Mucosa of stomach (tissue), 1 donor: ENCODE data around the gene PSMD2.
A peak's percentile ranks its signal among the peaks of the same experiment; 100 is the strongest.

Experiments used
- H3K27me3 ChIP-seq: one replicate; pipeline ENCODE4 v1.7.0; 2013; ENCODE audit warnings: mild to moderate bottlenecking, low read length; ENCODE audit not compliant: control insufficient read depth, insufficient read depth
- H3K36me3 ChIP-seq: one replicate; pipeline ENCODE4 v1.7.0; 2013; ENCODE audit warnings: low read length; ENCODE audit not compliant: control insufficient read depth, insufficient read depth
- H3K4me1 ChIP-seq: one replicate; pipeline ENCODE4 v1.7.0; 2013; ENCODE audit warnings: mild to moderate bottlenecking, low read length; ENCODE audit not compliant: control insufficient read depth, insufficient read depth
- H3K4me3 ChIP-seq: one replicate; pipeline ENCODE4 v1.7.0; 2013; ENCODE audit warnings: low read length
- H3K9ac ChIP-seq: one replicate; pipeline ENCODE4 v1.7.0; 2013; ENCODE audit warnings: mild to moderate bottlenecking, low read length, moderate library complexity
- H3K9me3 ChIP-seq: one replicate; pipeline ENCODE4 v1.7.0; 2013; ENCODE audit warnings: mild to moderate bottlenecking, low read length, moderate library complexity; ENCODE audit not compliant: control insufficient read depth
- donor health status: Pancreatic carcinoma.

PSMD2 gene

DNA sequence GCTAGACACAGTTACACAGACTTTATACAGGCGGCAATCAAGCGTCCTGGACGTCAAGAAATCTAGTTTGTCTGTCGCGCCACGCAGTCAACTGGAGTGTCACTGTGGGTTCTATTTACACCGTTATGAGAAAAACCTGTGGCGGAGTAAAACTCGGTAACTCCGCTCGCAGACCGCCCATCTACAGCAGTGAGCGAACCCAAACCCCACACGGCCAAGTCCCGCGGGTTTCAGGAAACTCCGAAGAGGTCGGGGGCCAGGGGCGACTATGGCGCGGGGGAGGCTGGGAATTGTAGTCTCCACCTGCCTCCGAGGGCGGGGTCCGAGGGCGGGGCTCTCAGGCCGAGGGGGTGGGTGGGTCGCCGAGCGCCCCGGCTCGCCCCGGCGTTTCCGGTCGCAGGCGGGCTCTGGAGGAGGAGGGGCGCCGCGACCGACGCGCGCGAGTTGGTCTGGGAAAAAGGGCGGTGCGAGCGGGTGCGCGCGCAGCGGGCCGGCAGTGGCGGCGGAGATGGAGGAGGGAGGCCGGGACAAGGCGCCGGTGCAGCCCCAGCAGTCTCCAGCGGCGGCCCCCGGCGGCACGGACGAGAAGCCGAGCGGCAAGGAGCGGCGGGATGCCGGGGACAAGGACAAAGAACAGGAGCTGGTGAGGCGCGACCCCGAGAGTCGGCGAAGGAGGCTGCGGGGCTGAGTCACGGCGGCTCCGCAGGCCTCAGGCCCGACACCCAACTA, at the start of gene PSMD2:
TSS of gene PSMD2 (plus strand) at position 483 of the 729 bp plus-strand sequence. CDS start at position 509, 26 bp downstream.
- Histone ChIP-seq H3K9me3 (no peaks in the 10 kb centered on the region), H3K36me3 (peaks cover 15% of the 10 kb centered on the region), H3K9ac (peak within 1 kb of the TSS; percentile 85), H3K4me3 (peak within 1 kb of the TSS; percentile 38), H3K4me1 (peaks cover 7% of the 10 kb centered on the region), H3K27me3 (no peaks in the 10 kb centered on the region)

- Histone ChIP-seq H3K4me1 (peaks cover 6% of the 10 kb centered on the region), H3K9ac (peak within 1 kb of the TSS; percentile 91), H3K9me3 (no peaks in the 10 kb centered on the region), H3K36me3 (peaks cover 3% of the 10 kb centered on the region), H3K4me3 (peak within 1 kb of the TSS; percentile 98), H3K27me3 (no peaks in the 10 kb centered on the region)
These were observed 49.5 kb upstream of the PSMD2 start, which contains the start of gene EEF1AKMT4 for GRCh38 chr3:184249412-184250166. TSS of gene EEF1AKMT4 (plus strand) at chr3:184249672. CDS start at chr3:184249695, 23 bp downstream.

DNA sequence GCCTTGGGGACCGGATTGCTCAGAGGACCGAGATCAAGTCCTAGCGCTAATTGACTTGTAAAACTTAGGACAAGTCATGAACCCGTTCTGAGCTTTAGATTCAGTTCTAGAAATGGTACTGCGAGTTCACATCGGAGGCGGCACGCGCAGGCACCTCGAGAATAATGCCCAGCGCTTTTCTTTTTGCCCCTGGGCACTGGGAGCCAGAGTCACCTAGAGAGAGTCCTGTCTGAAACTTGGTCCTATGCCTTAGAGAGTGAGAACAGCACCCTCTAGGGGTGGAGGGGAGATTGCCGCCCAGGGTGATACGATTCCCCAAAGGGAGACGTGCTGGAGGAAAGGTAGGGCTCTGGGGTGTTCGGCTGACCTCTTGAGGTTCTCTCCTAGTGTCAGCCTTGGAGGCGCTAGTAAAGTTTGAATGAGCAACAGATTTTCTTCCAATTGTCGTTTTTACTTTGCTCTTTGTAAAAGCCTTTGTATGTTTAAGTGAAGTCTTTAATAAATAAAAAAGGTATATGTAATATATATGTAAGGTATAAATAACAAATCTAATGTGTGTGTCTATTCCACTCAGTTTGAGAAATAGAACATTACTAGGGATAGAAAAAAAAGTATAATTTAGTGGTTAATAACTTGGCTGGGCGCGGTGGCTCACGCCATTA, 48.7 kb upstream of the PSMD2 start:
- H3K9ac ChIP-seq = peak overlapping the region; percentile 77
- peaks cover 6% of the 10 kb centered on the region for H3K4me1 ChIP-seq
- no peaks in the 10 kb centered on the region for H3K27me3 ChIP-seq
- H3K9me3 ChIP-seq = no peaks in the 10 kb centered on the region
- no peaks in the 10 kb centered on the region for H3K36me3 ChIP-seq
- peak overlapping the region; percentile 98 for H3K4me3 ChIP-seq

GRCh38 chr3:184255291-184256039, 43.6 kb upstream of the PSMD2 start:
- peaks cover 13% of the 10 kb centered on the region for H3K27me3 ChIP-seq
- no peaks in the 10 kb centered on the region for H3K36me3 ChIP-seq
- H3K9ac ChIP-seq = no peak overlapping the region
- H3K4me1 ChIP-seq = peaks cover 5% of the 10 kb centered on the region
- H3K4me3 ChIP-seq = no peak overlapping the region
- no peaks in the 10 kb centered on the region for H3K9me3 ChIP-seq

GRCh38 chr3:184257083-184257915, 41.7 kb upstream of the PSMD2 start:
- no peak overlapping the region for H3K9ac ChIP-seq
- no peaks in the 10 kb centered on the region for H3K36me3 ChIP-seq
- no peak overlapping the region for H3K4me3 ChIP-seq
- H3K4me1 ChIP-seq = peaks cover 16% of the 10 kb centered on the region
- peaks cover 27% of the 10 kb centered on the region for H3K27me3 ChIP-seq
- H3K9me3 ChIP-seq = no peaks in the 10 kb centered on the region

GRCh38 chr3:184258926-184259325, 40.1 kb upstream of the PSMD2 start:
- peaks cover 40% of the 10 kb centered on the region for H3K27me3 ChIP-seq
- no peaks in the 10 kb centered on the region for H3K9me3 ChIP-seq
- H3K4me3 ChIP-seq = no peak overlapping the region
- peaks cover 16% of the 10 kb centered on the region for H3K4me1 ChIP-seq
- H3K9ac ChIP-seq = no peak overlapping the region
- no peaks in the 10 kb centered on the region for H3K36me3 ChIP-seq

GRCh38 chr3:184259396-184259877, 39.6 kb upstream of the PSMD2 start:
- H3K4me3 ChIP-seq = no peak overlapping the region
- peaks cover 16% of the 10 kb centered on the region for H3K4me1 ChIP-seq
- H3K27me3 ChIP-seq = peaks cover 42% of the 10 kb centered on the region
- no peaks in the 10 kb centered on the region for H3K9me3 ChIP-seq
- no peaks in the 10 kb centered on the region for H3K36me3 ChIP-seq
- no peak overlapping the region for H3K9ac ChIP-seq

GRCh38 chr3:184259878-184260723, 38.9 kb upstream of the PSMD2 start:
- Histone ChIP-seq H3K4me3 (no peak overlapping the region), H3K27me3 (peaks cover 43% of the 10 kb centered on the region), H3K4me1 (peaks cover 16% of the 10 kb centered on the region), H3K9me3 (no peaks in the 10 kb centered on the region), H3K36me3 (no peaks in the 10 kb centered on the region), H3K9ac (no peak overlapping the region)

DNA sequence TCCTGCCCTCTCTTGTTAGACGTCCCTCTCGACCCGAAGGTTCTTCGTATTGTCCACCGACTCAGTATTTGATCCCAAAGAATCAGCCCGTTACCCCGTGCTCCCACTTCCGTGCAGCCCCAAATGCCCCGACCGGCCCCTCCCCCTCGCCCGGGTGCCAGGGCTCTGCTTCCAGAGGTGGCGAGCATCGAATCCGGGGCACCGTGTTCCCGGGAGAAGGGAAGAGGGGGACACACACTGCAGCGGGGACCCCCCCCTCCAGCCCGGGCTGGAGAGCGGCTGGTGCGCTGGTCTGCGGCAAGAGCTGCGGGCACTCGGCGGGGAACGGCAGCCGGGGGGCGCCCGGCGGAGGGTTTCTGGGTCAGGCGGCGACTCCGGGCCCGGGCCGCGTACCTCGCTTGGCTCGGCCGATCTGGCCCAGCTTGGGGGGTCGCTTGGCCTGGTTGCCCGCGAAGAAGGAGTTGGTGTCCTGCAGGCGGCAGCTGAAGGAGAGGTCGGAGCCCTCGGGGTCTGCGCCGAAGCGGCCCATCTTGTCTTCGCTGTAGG, 38.2 kb upstream of the PSMD2 start:
- Histone ChIP-seq H3K4me1 (peaks cover 16% of the 10 kb centered on the region), H3K9me3 (no peaks in the 10 kb centered on the region), H3K9ac (no peak overlapping the region), H3K4me3 (no peak overlapping the region), H3K27me3 (peaks cover 43% of the 10 kb centered on the region), H3K36me3 (no peaks in the 10 kb centered on the region)

GRCh38 chr3:184261270-184261853, 37.7 kb upstream of the PSMD2 start, which contains the start of gene CAMK2N2:
TSS of gene CAMK2N2 (minus strand) at chr3:184261553. CDS start at chr3:184261285, 268 bp downstream.
- H3K9me3 ChIP-seq = no peaks in the 10 kb centered on the region
- no peak within 1 kb of the TSS for H3K9ac ChIP-seq
- no peak within 1 kb of the TSS for H3K4me3 ChIP-seq
- no peaks in the 10 kb centered on the region for H3K36me3 ChIP-seq
- H3K27me3 ChIP-seq = peaks cover 43% of the 10 kb centered on the region
- H3K4me1 ChIP-seq = peaks cover 16% of the 10 kb centered on the region
